T-helper 2 cell treated with Interferon-gamma antibody and Interleukin-4, amounts not matched to agents 5 μg/mL and 100 μg/mL, for 36 hours (primary cell): ENCODE data around the gene PDLIM5.
A peak's percentile ranks its signal among the peaks of the same experiment; 100 is the strongest.

Source experiments
- DNase-seq: peaks from one replicate; pipeline ENCODE4 v3.0.0; 2021; ENCODE audit warnings: low spot score
- H3K27ac Mint-ChIP-seq: one replicate; pipeline ENCODE4 v1.8.0; 2021; ENCODE audit warnings: mild to moderate bottlenecking, mixed read lengths
- H3K27me3 Mint-ChIP-seq: one replicate; pipeline ENCODE4 v1.8.0; 2021; ENCODE audit warnings: low read depth, mixed read lengths
- H3K36me3 Mint-ChIP-seq: one replicate; pipeline ENCODE4 v1.8.0; 2021; ENCODE audit warnings: low read depth, mixed read lengths
- H3K4me1 Mint-ChIP-seq: one replicate; pipeline ENCODE4 v1.8.0; 2021; ENCODE audit warnings: low read depth, mixed read lengths
- H3K4me3 Mint-ChIP-seq: one replicate; pipeline ENCODE4 v1.8.0; 2022; ENCODE audit warnings: mild to moderate bottlenecking, moderate library complexity, mixed read lengths
- H3K9me3 Mint-ChIP-seq: one replicate; pipeline ENCODE4 v1.8.0; 2021; ENCODE audit warnings: mixed read lengths

The PDLIM5 gene

GRCh38 chr4:94441838-94442237, 9.9 kb upstream of the PDLIM5 start:
- H3K36me3 Mint-ChIP-seq = no peaks in the 10 kb centered on the region
- no peak overlapping the region for H3K4me3 Mint-ChIP-seq
- no peaks in the 10 kb centered on the region for H3K9me3 Mint-ChIP-seq
- peaks cover 25% of the 10 kb centered on the region for H3K27me3 Mint-ChIP-seq
- no peak for DNase-seq
- H3K27ac Mint-ChIP-seq = no peak overlapping the region
- H3K4me1 Mint-ChIP-seq = no peaks in the 10 kb centered on the region

GRCh38 chr4:94442251-94442650, 9.5 kb upstream of the PDLIM5 start:
- H3K4me1 Mint-ChIP-seq = no peaks in the 10 kb centered on the region
- peaks cover 26% of the 10 kb centered on the region for H3K27me3 Mint-ChIP-seq
- DNase-seq = no peak
- no peak overlapping the region for H3K27ac Mint-ChIP-seq
- H3K36me3 Mint-ChIP-seq = no peaks in the 10 kb centered on the region
- no peaks in the 10 kb centered on the region for H3K9me3 Mint-ChIP-seq
- no peak overlapping the region for H3K4me3 Mint-ChIP-seq

- no peaks in the 10 kb centered on the region for H3K9me3 Mint-ChIP-seq
- H3K4me1 Mint-ChIP-seq = peaks cover 4% of the 10 kb centered on the region
- H3K4me3 Mint-ChIP-seq = no peak overlapping the region
- H3K27me3 Mint-ChIP-seq = peaks cover 47% of the 10 kb centered on the region
- H3K36me3 Mint-ChIP-seq = no peaks in the 10 kb centered on the region
- DNase-seq = no peak
- H3K27ac Mint-ChIP-seq = no peak overlapping the region
Measured at GRCh38 chr4:94446386-94446785, 5.4 kb upstream of the PDLIM5 start.

GRCh38 chr4:94447754-94448411, 3.9 kb upstream of the PDLIM5 start:
- no peak overlapping the region for H3K4me3 Mint-ChIP-seq
- H3K27ac Mint-ChIP-seq = no peak overlapping the region
- H3K4me1 Mint-ChIP-seq = peaks cover 9% of the 10 kb centered on the region
- peaks cover 44% of the 10 kb centered on the region for H3K27me3 Mint-ChIP-seq
- H3K36me3 Mint-ChIP-seq = no peaks in the 10 kb centered on the region
- DNase-seq = no peak
- H3K9me3 Mint-ChIP-seq = no peaks in the 10 kb centered on the region

GRCh38 chr4:94448815-94449375, 2.8 kb upstream of the PDLIM5 start:
- no peak for DNase-seq
- Mint-ChIP-seq H3K27ac (no peak overlapping the region), H3K4me3 (no peak overlapping the region), H3K9me3 (no peaks in the 10 kb centered on the region), H3K4me1 (peaks cover 14% of the 10 kb centered on the region), H3K27me3 (peaks cover 44% of the 10 kb centered on the region), H3K36me3 (no peaks in the 10 kb centered on the region)

- DNase-seq = no peak
- Mint-ChIP-seq H3K4me1 (peaks cover 14% of the 10 kb centered on the region), H3K36me3 (no peaks in the 10 kb centered on the region), H3K27ac (no peak overlapping the region), H3K9me3 (no peaks in the 10 kb centered on the region), H3K27me3 (peaks cover 36% of the 10 kb centered on the region), H3K4me3 (peak overlapping the region; percentile 90)
Measured at GRCh38 chr4:94451051-94451694, 569 bp upstream of the PDLIM5 start.

GRCh38 chr4:94452476-94453371, 982 bp downstream of the PDLIM5 start:
- H3K36me3 Mint-ChIP-seq = peaks cover 1% of the 10 kb centered on the region
- peaks cover 17% of the 10 kb centered on the region for H3K4me1 Mint-ChIP-seq
- peak overlapping the region; percentile 49 for H3K27ac Mint-ChIP-seq
- H3K27me3 Mint-ChIP-seq = peaks cover 21% of the 10 kb centered on the region
- peak; percentile 7 for DNase-seq
- no peaks in the 10 kb centered on the region for H3K9me3 Mint-ChIP-seq
- H3K4me3 Mint-ChIP-seq = peak overlapping the region; percentile 90

GRCh38 chr4:94453391-94453963, 1.7 kb downstream of the PDLIM5 start:
- H3K9me3 Mint-ChIP-seq = no peaks in the 10 kb centered on the region

GRCh38 chr4:94454405-94454804, 2.7 kb downstream of the PDLIM5 start:
- Mint-ChIP-seq H3K4me1 (peaks cover 22% of the 10 kb centered on the region), H3K4me3 (no peak overlapping the region), H3K9me3 (no peaks in the 10 kb centered on the region), H3K27me3 (peaks cover 5% of the 10 kb centered on the region), H3K36me3 (peaks cover 1% of the 10 kb centered on the region), H3K27ac (no peak overlapping the region)
- no peak for DNase-seq

More at GRCh38 chr4:94453391-94453963, 1.7 kb downstream of the PDLIM5 start:
- Mint-ChIP-seq H3K4me1 (peaks cover 19% of the 10 kb centered on the region), H3K4me3 (peak overlapping the region; percentile 90), H3K27ac (no peak overlapping the region), H3K27me3 (peaks cover 14% of the 10 kb centered on the region), H3K36me3 (peaks cover 1% of the 10 kb centered on the region)
- DNase-seq = no peak

GRCh38 chr4:94455081-94455480, 3.3 kb downstream of the PDLIM5 start:
- no peak for DNase-seq
- no peak overlapping the region for H3K4me3 Mint-ChIP-seq

GRCh38 chr4:94457692-94458106, 6.0 kb downstream of the PDLIM5 start:
- H3K27ac Mint-ChIP-seq = no peak overlapping the region
- H3K36me3 Mint-ChIP-seq = peaks cover 1% of the 10 kb centered on the region
- DNase-seq = no peak
- no peaks in the 10 kb centered on the region for H3K9me3 Mint-ChIP-seq
- H3K4me3 Mint-ChIP-seq = no peak overlapping the region
- H3K27me3 Mint-ChIP-seq = peaks cover 2% of the 10 kb centered on the region
- peaks cover 19% of the 10 kb centered on the region for H3K4me1 Mint-ChIP-seq

More at GRCh38 chr4:94455081-94455480, 3.3 kb downstream of the PDLIM5 start:
- Mint-ChIP-seq H3K27me3 (peaks cover 7% of the 10 kb centered on the region), H3K36me3 (peaks cover 1% of the 10 kb centered on the region), H3K27ac (no peak overlapping the region), H3K4me1 (peaks cover 27% of the 10 kb centered on the region), H3K9me3 (no peaks in the 10 kb centered on the region)

GRCh38 chr4:94458682-94459081, 6.9 kb downstream of the PDLIM5 start:
- Mint-ChIP-seq H3K9me3 (no peaks in the 10 kb centered on the region), H3K27ac (no peak overlapping the region), H3K4me1 (peaks cover 12% of the 10 kb centered on the region), H3K27me3 (peaks cover 2% of the 10 kb centered on the region), H3K36me3 (peaks cover 1% of the 10 kb centered on the region), H3K4me3 (no peak overlapping the region)
- no peak for DNase-seq

GRCh38 chr4:94459462-94460161, 7.9 kb downstream of the PDLIM5 start:
- no peak overlapping the region for H3K27ac Mint-ChIP-seq
- H3K27me3 Mint-ChIP-seq = peaks cover 2% of the 10 kb centered on the region
- H3K4me1 Mint-ChIP-seq = peaks cover 12% of the 10 kb centered on the region
- H3K36me3 Mint-ChIP-seq = peaks cover 1% of the 10 kb centered on the region
- DNase-seq = no peak
- H3K4me3 Mint-ChIP-seq = no peak overlapping the region
- no peaks in the 10 kb centered on the region for H3K9me3 Mint-ChIP-seq
